Measurements from ENCODE around the gene ALDH1A1. TPM values are rescaled to one million over a fixed set of nuclear protein-coding genes. Genes with fewer than 3 reads are reported as not detected.
A peak's percentile ranks its signal among the peaks of the same experiment; 100 is the strongest.

The ALDH1A1 gene
- polyA plus RNA-seq, 10 donors, result 10.4 to 47.3 (median 30.0) TPM

DNA sequence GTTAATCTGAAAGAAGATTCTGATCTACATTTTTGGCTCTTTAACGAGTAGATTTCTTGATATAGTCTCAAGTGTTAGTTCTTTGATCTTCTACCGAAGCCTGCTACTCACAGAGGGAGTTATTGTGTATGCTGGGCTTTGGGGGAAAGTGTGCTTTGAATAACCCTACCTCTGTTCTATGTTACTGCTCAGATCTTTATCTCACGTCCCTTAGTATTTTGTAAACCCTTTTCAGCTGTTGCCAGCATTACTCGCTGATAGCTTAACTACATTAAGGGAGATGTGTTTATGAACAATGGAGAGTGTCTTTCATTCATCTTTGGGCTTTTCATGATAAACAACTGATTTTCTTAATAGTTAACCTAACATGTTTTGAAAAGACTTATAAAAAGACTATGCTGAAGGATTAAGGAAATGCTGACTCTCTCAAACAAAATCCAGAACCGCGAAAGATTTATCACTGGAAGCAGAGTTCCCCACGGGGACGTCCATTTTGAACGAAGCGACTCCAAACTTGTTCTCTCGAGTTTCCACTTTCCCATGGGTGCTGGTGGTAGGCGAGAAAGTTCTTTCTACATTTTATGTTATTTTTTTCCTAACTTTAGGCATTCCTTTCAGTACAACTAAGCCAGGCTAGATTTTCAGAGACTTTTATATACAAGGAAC, 27.9 kb upstream of the ALDH1A1 start:
- no peak for DNase-seq

DNA sequence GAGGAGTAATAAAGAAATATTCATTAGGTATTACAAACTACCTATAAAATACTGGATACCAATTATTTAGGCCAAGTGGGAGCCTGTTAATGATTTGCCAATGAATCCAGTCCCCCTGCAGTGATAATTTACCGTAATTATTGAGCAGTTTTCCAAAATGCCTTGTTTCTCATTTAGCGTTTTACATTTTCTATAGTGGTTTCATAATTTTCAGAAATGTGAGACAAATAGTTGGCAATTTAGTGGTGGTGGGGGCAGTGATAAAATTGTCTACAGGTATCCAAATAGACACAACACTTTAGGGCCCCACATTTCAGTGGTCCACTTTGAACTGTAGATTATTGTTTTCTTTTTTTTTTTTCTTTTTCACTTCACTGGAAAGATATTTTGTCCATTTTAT, 27.3 kb upstream of the ALDH1A1 start:
- DNase-seq, result no peak

DNA sequence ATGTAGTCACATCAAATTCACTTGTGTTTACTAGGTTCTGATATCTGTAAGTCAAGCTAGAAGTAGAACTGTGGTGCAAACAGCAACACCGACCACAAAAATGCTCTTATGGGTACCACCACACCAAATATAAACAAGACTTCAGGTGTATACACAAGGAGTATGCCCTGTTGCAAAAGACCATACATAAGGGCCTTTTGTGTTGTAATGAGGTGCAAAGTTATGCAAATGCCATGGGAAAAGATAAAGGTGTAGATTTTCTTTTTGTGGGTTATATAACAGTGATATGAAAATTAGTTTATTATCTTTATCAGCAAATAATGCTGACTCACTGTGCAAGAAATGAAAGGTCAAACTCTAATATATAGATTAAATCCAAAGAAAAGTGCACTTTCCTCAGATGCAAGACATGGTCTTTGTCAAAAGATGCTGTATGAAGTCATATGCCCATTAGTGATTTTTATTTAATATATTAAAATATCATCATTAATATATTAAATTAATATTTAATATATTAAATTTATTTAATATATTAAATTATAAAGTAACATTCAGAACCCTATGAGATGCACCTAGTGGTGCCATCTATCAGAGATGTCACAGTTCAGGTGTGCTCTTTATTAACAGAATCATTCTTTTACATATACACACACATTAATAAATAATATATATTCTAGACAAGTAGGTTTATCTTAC, 26.7 kb upstream of the ALDH1A1 start:
- no peak for DNase-seq

DNA sequence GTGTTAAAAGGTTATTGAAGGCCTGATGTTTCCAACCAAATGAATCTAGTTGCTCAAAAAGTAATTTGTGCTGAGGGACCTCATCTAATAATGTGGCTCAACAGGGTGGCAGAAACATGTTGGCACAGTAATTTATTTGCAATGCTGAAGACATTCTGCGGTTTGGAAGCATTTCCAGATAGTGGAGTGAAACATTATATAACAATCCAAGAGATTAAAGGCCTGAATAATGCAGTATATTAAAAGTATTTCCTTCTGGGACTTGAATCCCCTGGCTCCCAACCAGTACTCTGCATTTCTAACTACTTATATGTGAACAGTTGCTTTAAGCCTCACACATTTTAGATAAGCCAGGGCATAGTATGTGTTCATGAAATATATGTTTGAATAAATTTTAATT, 25.9 kb upstream of the ALDH1A1 start:
- no peak for DNase-seq

DNA sequence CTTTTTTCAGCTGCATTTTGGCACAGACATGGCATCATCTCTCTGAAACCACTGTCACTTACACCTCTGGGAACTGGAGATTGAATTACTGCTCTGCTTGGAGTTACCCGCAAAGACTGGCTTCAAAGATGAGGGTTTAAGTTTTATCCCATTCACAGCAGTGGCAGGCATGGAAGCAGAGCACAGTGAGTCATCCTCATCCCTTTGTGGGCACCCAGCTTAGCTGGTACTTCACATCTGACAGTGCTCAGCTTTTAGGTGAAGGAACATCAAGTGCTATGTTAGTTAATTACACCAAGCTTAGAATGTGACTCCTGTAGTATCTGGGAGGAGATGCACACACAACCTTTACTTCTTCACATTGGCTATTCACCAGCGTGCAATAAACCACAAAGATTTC, 24.8 kb upstream of the ALDH1A1 start:
- no peak for DNase-seq

DNA sequence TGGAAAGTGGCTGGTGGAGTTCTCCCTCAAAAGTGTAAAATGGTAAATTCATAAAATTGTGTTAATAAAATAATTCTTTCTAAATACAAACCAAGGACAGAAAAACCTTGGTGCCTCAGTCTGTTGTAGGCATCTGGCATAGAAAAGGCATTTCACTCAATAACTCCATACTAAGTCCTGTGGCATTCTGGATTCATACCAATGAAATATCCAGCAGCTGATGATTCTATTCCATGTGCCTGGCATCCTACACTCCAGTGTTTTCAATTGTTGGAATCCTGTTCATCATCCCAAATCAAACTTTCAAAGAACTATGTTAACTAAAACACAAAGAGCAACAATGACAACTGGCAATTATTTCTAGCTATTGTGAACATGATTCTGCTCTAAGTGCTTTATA, 21.6 kb upstream of the ALDH1A1 start:
- DNase-seq, result no peak

DNA sequence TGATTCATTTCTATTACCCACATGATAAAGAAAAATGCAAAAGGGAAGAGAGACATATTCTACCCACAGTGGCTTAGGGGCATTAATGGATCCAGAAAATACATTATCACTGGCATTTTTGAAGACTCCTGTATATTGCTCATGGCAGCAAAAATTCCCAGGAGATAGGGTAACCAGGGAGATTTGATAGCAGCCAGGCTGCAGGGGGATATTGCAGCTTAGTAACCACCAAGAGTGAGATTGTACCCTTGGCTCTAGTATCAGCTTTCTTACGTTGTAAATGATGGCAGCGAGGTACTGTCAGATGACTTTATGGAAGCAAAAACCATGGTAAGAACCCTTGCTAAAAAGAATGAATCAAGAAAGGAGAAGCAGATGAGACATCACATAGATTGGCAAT, 19.8 kb upstream of the ALDH1A1 start:
- no peak for DNase-seq

DNA sequence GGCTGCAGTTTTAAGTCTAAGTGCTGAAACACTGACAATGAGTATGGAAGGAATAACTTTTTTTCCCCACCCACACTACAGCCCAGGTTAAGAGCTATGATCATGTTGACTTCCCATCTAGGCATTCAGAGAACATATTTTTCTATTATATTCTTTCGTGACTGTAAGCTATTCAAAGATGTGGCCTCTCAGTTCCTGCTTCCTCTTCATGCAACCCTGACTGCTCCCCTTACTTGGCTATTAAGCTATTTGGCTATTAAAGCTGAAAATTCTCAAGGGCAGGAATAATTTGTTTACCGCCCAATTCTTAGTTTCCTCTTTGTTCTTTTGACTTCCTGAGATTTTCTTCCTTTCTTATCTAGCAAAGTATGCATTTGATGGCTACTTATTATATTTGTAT, 18.6 kb upstream of the ALDH1A1 start:
- DNase-seq, result no peak

DNA sequence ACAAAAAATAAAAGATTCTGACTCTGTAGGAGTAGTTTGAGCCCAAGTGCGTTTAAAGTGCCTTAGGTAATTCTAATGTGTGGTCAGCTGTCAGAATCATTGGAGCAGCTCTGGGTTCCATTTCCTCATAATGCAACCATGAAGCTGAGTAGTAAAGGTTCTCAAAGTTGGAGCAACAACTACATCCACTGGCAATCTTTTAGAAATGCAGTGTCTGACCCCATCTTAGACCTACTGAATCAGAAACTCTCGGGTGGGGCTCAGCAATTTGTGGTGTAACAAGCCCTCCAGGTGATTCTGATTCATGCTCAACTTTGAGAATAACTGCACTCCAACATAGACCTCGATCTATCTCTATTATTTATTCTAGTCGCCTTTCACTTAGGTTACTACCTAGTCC, 7.6 kb upstream of the ALDH1A1 start:
- no peak for DNase-seq

DNA sequence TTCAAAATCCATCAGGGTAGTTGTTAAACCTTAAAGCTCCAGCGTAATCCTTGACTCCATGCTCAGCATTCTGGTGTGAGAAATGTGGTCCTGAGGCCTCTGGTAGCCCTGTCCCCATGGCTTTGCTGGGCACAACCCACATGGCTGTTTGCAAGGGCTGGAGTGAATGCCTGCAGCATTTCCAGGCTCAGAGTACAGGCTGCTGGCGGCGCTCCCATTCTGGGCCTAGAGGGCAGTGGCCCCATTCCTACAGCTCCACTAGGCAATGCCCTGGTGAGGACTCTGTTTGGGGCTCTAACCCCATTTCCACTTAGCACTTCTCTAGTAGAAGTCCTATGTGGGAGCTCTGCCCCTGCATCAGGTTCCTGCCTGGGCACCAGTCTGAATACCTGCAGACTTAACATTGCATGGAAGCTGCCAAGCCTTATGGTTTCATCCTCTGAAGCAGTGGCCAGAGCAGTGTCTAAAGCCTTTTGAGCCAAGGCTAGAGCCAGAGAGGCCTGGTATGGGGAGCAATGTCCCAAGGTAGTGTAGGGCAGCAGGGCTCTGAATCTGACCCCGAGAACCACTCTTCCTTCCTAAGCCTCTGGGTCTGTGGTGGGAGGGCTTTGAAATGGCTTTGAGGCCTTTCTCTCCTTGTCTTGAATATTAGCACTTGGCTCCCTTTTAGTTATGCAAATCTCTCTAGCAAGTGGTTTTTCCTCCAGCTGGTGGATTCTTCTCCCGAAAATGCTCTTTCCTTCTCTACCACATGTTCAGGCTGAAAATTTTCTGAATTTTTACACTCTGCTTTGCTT, 5.8 kb upstream of the ALDH1A1 start:
- DNase-seq, result no peak

DNA sequence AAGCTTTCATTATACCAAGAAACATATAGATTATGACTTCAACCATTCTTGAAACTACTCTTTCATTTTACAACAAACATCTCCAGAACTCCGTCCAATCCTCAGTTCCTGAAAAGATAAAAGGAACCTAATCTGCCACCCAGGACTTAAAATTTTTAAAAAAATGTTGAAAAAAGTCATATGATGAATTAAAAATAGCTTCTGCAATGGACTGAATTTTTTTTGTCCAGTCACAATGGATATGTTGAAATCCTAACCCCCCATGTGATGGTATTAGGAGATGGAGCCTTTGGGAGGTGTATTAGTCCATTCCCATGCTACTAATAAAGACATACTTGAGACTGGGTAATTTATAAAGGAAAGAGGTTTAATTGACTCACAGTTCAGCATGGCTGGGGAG, 2.7 kb upstream of the ALDH1A1 start:
- no peak for DNase-seq

DNA sequence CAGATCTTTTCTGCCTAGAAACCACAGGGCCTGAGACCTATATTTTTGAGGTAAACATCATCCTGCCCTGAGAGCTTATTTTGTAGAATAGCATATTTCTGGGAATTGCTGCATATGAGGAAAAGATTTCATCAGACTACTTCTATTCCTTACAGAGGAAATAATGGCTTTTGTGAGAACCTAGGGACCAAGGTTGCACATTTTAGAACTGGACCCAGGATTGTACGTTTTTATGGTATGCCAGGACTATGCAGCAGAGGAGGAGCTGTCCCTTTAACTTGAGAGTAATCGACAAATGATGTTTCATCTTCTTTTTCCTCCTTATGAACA, 2.2 kb upstream of the ALDH1A1 start:
- DNase-seq, result peak in 1 of 3 donors; percentile 70

DNA sequence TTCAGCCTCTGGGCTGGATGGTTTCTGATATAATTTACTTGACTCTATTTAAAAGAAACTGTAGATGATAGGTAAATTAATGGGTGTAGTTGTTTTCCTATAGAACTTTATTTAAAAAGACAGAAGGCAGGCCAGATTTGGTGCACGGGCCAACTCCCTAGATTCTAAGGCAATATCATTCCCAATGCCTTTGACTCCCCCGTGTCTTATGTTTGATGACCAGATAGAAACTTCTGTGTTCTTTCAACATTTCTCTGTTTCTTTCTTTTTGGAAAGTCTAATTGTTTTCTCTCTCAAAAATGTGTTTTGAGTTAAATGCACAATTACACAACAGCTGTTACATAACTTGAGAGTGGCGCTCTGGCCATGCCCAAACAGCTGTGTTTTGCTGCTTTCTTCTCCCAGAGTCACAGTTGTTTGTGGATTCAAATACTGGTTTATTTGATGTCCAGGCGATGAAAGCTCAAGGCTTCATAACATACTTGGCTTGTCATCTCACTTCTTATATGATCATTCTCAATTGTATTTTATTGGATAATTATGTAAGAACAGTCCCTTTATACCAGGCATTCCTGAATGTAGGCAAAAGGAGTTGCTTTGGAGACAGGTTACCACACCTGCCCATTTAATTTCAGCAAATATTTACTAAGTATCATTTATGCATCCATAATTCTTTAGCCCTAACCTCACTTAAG, 1.7 kb upstream of the ALDH1A1 start:
- DNase-seq, result peak; percentile 67 to 87 (median 69)

DNA sequence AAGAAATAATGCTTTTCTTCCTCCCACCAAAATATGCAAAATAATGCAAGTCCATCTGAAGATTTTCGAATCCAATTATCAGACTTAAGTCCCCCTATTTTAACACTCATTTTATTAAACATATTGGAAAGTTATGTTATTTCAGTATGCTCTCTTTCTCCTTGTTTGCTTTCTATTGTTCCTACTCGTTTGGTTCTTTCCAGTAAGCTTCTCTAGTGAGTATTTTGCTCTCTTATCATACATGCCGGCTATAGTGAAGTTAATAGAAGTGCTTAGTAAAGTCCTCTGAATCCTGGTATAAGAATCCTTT, 517 bp downstream of the ALDH1A1 start:
- DNase-seq, result no peak

DNA sequence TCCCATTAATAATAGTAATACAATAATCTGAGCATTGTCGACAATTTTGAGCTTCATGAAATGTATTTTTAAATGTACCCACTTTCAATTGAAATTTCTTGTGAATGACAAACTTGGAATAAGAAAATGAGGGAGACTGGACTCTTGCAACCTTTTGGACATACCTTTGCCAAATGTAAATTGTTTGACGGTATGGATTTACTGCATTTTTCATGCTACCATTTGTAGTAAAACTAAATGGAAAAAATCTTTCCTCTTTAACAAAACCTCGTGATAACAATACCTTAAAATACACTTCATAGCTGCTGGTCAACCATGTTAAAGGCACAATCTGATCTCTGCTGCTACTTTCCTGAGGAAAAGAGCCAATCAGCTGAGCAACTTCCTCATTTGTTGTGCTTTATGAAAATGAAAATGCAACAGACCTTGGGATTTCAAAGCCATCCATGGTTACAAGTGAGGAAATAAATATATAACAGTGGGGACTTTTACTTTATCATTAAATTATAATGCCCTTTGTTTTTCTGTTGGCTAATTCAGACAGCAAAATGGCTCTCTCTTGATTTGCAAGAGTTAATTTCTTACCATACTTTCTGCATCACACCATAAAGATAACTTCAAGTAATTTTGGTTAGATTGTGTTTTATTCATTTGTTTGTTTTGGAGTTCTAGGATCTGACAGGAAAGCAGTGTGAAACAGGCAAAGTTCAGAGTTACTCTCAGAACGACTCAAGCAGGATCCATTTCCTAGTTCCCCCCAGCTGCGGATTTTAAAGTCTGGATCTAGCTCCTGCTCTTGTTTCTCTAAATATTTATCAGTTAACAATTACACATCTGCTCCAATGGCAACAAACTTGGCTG, 1.1 kb downstream of the ALDH1A1 start:
- DNase-seq, result peak in 2 of 3 donors; percentile 15 to 50

DNA sequence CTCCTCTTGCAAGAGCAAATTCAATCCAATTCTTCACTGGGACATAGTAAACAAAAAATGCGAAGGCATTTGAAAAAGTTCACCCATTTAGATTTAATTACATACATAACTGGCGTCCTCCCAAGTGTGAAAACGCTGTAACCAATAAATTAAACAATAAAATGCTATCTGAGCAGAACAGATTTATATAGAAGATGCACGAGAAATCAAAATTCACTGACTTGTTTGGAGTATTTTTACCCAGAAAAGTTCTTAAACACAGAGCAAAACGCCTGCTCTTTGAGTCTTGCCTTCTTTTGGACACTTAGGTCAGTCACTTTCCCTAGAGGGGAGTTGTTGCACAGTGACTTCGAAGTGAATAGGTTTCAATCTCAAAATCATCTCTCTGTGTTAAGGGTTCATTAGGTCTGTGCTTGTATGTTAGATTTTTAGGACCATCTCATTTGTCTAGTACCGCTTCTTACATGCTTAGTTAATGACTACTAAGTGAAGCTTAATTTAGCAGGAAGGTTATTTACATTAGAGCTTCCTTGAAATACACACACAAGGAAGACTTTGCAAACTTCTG, 1.9 kb downstream of the ALDH1A1 start:
- DNase-seq, result peak in 1 of 3 donors; percentile 32

DNA sequence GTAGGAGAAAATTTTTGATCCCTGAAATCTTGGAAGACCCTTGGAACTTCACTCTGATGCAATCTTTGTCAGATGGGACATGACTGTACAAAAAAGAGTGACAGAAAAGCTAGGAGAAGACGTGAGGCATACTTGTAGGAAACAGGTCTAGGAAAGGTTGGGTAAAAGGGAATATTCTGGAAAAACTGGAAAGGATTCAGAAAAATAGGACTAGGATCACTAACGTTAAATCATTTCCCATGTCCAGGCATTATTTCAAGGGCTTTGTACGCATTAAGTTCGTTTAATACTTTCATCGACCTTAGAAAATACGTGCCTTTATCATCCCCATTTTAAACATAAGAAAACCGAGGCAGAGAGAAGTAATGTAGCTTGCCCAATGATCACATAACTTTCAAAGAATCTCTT, 2.9 kb downstream of the ALDH1A1 start:
- no peak for DNase-seq

DNA sequence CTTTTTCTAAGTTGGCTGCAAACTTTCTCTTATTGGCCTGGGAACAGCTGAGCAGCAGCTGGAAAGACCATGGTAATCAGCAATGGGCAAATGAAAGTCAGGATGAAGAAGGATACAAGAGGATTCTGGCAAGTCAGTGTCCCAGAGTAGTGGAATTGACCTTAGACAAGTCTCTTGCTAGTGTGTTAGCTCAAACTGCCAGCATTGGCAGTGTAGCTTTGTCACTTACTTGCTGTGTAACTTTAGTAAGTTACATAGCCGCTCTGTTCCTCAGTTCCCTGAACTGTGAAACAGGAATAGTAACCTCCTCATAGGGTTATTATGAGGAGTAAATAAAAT, 3.6 kb downstream of the ALDH1A1 start:
- DNase-seq, result peak in 2 of 3 donors; percentile 30 to 59

DNA sequence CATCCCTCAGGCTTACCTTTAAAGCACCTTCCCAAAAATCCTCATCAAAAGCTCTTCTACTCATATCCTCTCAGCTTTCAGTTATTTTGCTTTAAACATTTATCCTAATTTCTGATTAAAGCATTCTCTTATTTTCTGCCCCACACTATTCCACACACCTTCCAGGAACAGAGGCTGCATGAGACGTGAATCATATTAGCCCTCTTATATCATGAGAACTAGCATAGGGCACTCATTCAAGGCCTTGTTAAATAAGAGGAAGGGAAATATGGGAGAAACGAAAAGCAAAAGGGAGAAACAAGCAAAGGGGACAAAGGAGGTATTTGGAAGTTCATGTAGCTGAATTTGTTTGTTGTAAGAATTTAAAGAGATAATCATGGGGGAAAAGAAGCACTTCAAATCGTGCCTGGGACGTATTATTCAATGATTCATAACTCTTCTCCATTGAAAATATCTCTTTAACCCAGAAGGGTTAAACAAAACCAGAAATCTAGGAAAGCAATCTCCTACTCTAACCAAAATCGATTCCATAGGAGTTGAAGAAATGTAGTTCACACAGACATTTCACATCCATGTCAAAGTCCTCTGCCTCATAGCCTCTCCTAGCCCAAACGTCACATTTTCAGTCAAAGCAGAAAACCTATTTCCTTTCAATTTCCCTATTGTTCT, 4.1 kb downstream of the ALDH1A1 start:
- DNase-seq, result no peak

DNA sequence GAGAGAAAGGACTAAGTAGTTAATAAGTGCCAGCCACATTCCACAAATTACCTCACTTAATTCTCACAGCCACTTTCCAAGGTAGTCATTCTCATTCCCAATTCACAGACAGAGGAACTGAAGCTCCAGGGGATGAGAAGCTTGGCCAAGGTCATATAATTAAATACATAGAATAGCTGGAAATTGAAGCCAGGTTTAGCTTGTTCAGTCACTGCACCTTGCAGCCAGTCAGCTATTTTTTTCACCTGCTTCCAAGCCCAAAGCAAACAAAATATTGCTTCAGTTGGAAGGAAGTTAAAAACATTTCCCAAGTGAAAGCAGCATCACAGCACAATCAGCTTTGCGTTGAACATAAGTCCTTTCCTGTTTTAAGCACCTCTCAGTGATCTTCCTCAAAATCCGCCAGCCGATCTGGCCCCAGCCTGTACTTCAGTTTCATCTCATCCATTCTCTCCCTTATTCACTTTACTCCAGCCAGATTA, 4.8 kb downstream of the ALDH1A1 start:
- no peak for DNase-seq

DNA sequence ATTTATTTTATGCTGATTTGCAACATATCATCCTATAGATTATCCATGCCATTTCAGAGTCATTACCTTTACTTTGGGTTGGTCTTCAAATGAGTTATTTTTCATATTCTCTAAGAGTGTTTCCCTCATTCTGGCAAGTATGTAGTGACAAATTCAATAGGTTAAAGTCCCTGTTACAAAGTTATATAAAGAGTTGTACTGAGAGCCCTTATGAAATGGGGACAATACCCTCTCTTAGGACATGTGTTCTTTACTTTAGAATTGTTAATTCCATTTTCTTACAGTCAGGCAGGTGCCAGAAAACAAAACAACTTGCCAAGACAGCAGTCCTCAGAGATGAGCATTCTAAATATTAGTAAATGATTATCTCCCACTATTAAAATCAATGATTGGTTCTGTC, 6.0 kb downstream of the ALDH1A1 start:
- DNase-seq, result no peak
